PC-3 (cell line): Measurements from ENCODE around the gene OSBPL2. TPM values are rescaled to one million over a fixed set of nuclear protein-coding genes. Genes with fewer than 3 reads are reported as not detected.

Experiments
- ATAC-seq: fragments of 200-7000 bp; cut with Tn5 transposase; 2 replicates; pipeline ENCODE4 v1.9.1; 2020; ENCODE audit warnings: mild to moderate bottlenecking, moderate library complexity
- Bru-seq: library from RNA; stranded (reverse); fragments of 400-500 nt; gene quantifications from one replicate; lab custom pipeline; 2021; lab: Mats Ljungman, UMichigan
- BruChase-seq, 2 experiments: library from RNA; stranded (reverse); fragments of 400-500 nt; gene quantifications; one replicate each; lab custom pipeline; 2021; lab: Mats Ljungman, UMichigan
- BruUV-seq: library from RNA; stranded (reverse); fragments of 400-500 nt; replicated peaks from 2 replicates; lab custom pipeline; 2021; lab: Mats Ljungman, UMichigan
- CTCF ChIA-PET: fragments of 300-600 bp; sonication (Branson Sonifier 250); formaldehyde crosslinking; loops from one replicate; lab custom pipeline; 2022; ENCODE audit warnings: antibody characterized with exemption; lab: Charles Lee
- POLR2A ChIA-PET: fragments of 300-600 bp; sonication (Branson Sonifier 250); formaldehyde crosslinking; loops from one replicate; lab custom pipeline; 2022; ENCODE audit warnings: antibody characterized with exemption; ENCODE audit not compliant: unreplicated experiment; lab: Charles Lee
- DNase-seq: peaks from one replicate; pipeline ENCODE4 v3.0.0-alpha.2; 2015
- H2AFZ ChIP-seq: fragments of 300-600 bp; sonication (generic); 2 replicates; pipeline ENCODE4 v1.6.0; 2016; ENCODE audit warnings: antibody characterized with exemption, low read length
- H3F3A ChIP-seq: fragments of 300-600 bp; sonication (generic); one replicate; pipeline ENCODE4 v1.6.0; 2017; ENCODE audit warnings: antibody characterized with exemption, low read length, control low read depth, mild to moderate bottlenecking; ENCODE audit not compliant: unreplicated experiment
- H3K27ac ChIP-seq: fragments of 300-600 bp; sonication (generic); 2 replicates; pipeline ENCODE4 v1.5.1; 2016; ENCODE audit warnings: mild to moderate bottlenecking, low read length
- H3K27me3 ChIP-seq: fragments of 300-600 bp; sonication (generic); 2 replicates; pipeline ENCODE4 v1.6.1; 2016; ENCODE audit warnings: low read length, mixed read lengths
- H3K36me3 ChIP-seq: fragments of 300-600 bp; sonication (generic); 2 replicates; pipeline ENCODE4 v1.6.1; 2016; ENCODE audit warnings: low read depth, mixed run types, low read length, mixed read lengths
- H3K4me1 ChIP-seq: fragments of 300-600 bp; sonication (generic); 2 replicates; pipeline ENCODE4 v1.5.1; 2016; ENCODE audit warnings: low read length; ENCODE audit not compliant: insufficient read depth
- H3K4me2 ChIP-seq: fragments of 300-600 bp; sonication (generic); 2 replicates; pipeline ENCODE4 v1.6.0; 2016; ENCODE audit warnings: low read length
- H3K4me3 ChIP-seq: fragments of 300-600 bp; sonication (generic); 2 replicates; pipeline ENCODE4 v1.5.1; 2016; ENCODE audit warnings: mild to moderate bottlenecking, low read length, mixed read lengths
- H3K79me2 ChIP-seq: fragments of 300-600 bp; sonication (generic); 2 replicates; pipeline ENCODE4 v1.6.1; 2017; ENCODE audit warnings: low read length, mixed read lengths
- H3K9ac ChIP-seq: fragments of 300-600 bp; sonication (generic); 2 replicates; pipeline ENCODE4 v1.6.0; 2016; ENCODE audit warnings: mild to moderate bottlenecking, low read length
- H3K9me2 ChIP-seq: fragments of 300-600 bp; sonication (generic); replicated peaks from 2 replicates; pipeline ENCODE4 v1.6.1; 2016; ENCODE audit warnings: mixed run types, low read length, mixed read lengths
- H3K9me3 ChIP-seq: fragments of 300-600 bp; sonication (generic); 2 replicates; pipeline ENCODE4 v1.6.1; 2016; ENCODE audit warnings: low read length, mixed read lengths
- H4K20me1 ChIP-seq: fragments of 300-600 bp; sonication (generic); 2 replicates; pipeline ENCODE4 v1.6.1; 2016; ENCODE audit warnings: low read length, mixed read lengths
- CTCF ChIP-seq: fragments of 300-600 bp; sonication (generic); conservative IDR thresholded peaks from 2 replicates; pipeline ENCODE4 v1.5.1; 2017; ENCODE audit warnings: antibody characterized with exemption, low read depth, mild to moderate bottlenecking, low read length
- EZH2 ChIP-seq: fragments of 300-600 bp; sonication (generic); IDR thresholded peaks from one replicate; pipeline ENCODE4 v1.6.1; 2017; ENCODE audit warnings: antibody characterized with exemption, mild to moderate bottlenecking, low read length; ENCODE audit not compliant: unreplicated experiment
- EZH2phosphoT487 ChIP-seq: fragments of 300-600 bp; sonication (generic); IDR thresholded peaks from 2 replicates; pipeline ENCODE4 v1.6.1; 2018; ENCODE audit warnings: mild to moderate bottlenecking, antibody characterized with exemption, low read length, borderline replicate concordance
- intact Hi-C: fragments of 100-400 bp; cut with micrococcal nuclease; formaldehyde crosslinking; loops from 2 replicates; pipeline ENCODE4 v1.9.0; 2023
- long read RNA-seq: library from polyadenylated mRNA; unstranded; transcript quantifications from one replicate; pipeline ENCODE4 v2.0.0, GENCODE V29; 2021; ENCODE audit not compliant: unreplicated experiment
- total RNA-seq: library from RNA; depleted of rRNA; stranded (reverse); fragments of >200 nt; gene quantifications from 2 replicates; pipeline ENCODE4 v1.2.3, GENCODE V29; 2014; rRNA removed

Gene OSBPL2
- total RNA-seq (32.5 and 39.7 TPM in 2 replicates), Bru-seq, nascent RNA (percentile 78 among the genes with signal in this experiment), BruChase-seq, experiment 1, labeled RNA remaining after a 6-hour chase (percentile 82 among the genes with signal in this experiment), BruChase-seq, experiment 2, labeled RNA remaining after a 2-hour chase (percentile 82 among the genes with signal in this experiment)
- long read RNA-seq, full-length matches to known transcripts: 78 of 132 reads
- long read RNA-seq, partial matches to known transcripts: 33 of 132 reads
- long read RNA-seq, other reads (novel, unspliced or antisense): 21 of 132 reads

GRCh38 chr20:62237801-62238568, at the start of gene OSBPL2:
Gene OSBPL2 (plus strand): TSS chr20:62238521. CDS start chr20:62256185, 17,664 bp downstream.
- peak within 1 kb of the TSS; percentile 59 for H2AFZ ChIP-seq
- BruUV-seq: no TSS peak
- 0 out of 2 replicates have a peak, but pooled peaks cover 3% of the 10 kb centered on the region for H3K36me3 ChIP-seq
- TF ChIP-seq CTCF: no peak
- no peak for TF ChIP-seq EZH2
- no peak for TF ChIP-seq EZH2phosphoT487
- peak within 1 kb of the TSS; percentile 89 for H3K4me3 ChIP-seq
- ChIA-PET CTCF (interaction anchor here (0.6 kb wide), 1 partner anchor 64 kb away, joined by 4 read pairs; no protein-coding TSS in a partner anchor), POLR2A (no interaction called here)
- H3K4me2 ChIP-seq: peak within 1 kb of the TSS; percentile 99
- no peaks in the 10 kb centered on the region for H3K9me2 ChIP-seq
- H3K79me2 ChIP-seq: peaks cover 44% of the 10 kb centered on the region
- no peaks in the 10 kb centered on the region for H3F3A ChIP-seq
- 0 out of 2 replicates have a peak within 1 kb of the TSS, but pooled peaks have one; percentile 13 for H3K27ac ChIP-seq
- H4K20me1 ChIP-seq: peaks cover 23% of the 10 kb centered on the region; the same call in 1 of the 2 replicates
- H3K9me3 ChIP-seq: no peaks in the 10 kb centered on the region
- H3K4me1 ChIP-seq: peaks cover 29% of the 10 kb centered on the region
- peak; percentile 99 for DNase-seq
- H3K9ac ChIP-seq: peak within 1 kb of the TSS; percentile 74
- intact Hi-C loops: loop anchor here (2.0 kb wide), 1 partner anchor 55 kb away; the partner anchor contains the start of gene MTG2
- ATAC-seq: peak; percentile 96
- H3K27me3 ChIP-seq: no peaks in the 10 kb centered on the region

GRCh38 chr20:62190639-62191411, 47.5 kb upstream of the OSBPL2 start:
- Histone ChIP-seq H3K4me2 (no peak overlapping the region), H3K9me2 (no peaks in the 10 kb centered on the region), H3K4me1 (no peaks in the 10 kb centered on the region; the same call in 1 of the 2 replicates), H4K20me1 (no peaks in the 10 kb centered on the region), H3K27ac (no peak overlapping the region), H3K9ac (no peak overlapping the region), H3K4me3 (no peak overlapping the region), H3K79me2 (peaks cover 50% of the 10 kb centered on the region), H2AFZ (no peak overlapping the region), H3F3A (no peaks in the 10 kb centered on the region), H3K9me3 (no peaks in the 10 kb centered on the region), H3K27me3 (no peaks in the 10 kb centered on the region), H3K36me3 (peaks cover 18% of the 10 kb centered on the region; the same call in 1 of the 2 replicates)
- BruUV-seq: no TSS peak
- ChIA-PET POLR2A (no interaction called here), CTCF (no interaction called here)
- DNase-seq (no peak), ATAC-seq (no peak)
- intact Hi-C loops: no loop called here
- TF ChIP-seq EZH2phosphoT487 (no peak), CTCF (no peak), EZH2 (no peak)
